K562 (cell line): ENCODE measurements around the gene VPREB3. TPM values are rescaled to one million over a fixed set of nuclear protein-coding genes. Genes with fewer than 3 reads are reported as not detected.

Experiments
- ATAC-seq: fragments of 200-7000 bp; cut with Tn5 transposase; 3 replicates; pipeline ENCODE4 v1.9.1; 2020; ENCODE audit warnings: moderate library complexity
- BruUV-seq: library from RNA; stranded (reverse); fragments of 400-500 nt; replicated peaks from 2 replicates; lab custom pipeline; 2021; lab: Mats Ljungman, UMichigan
- CTCF ChIA-PET: fragments of 300-600 bp; formaldehyde crosslinking; extraction: SDS; loops from one replicate; lab custom pipeline; 2021; ENCODE audit warnings: low intra/inter-chr PET ratio; lab: Yijun Ruan, JAX
- POLR2A ChIA-PET: fragments of 300-600, 350-650 bp; sonication (Branson Sonifier 250); formaldehyde crosslinking; extraction: SDS; loops from one replicate; lab custom pipeline; 2021; ENCODE audit warnings: antibody characterized with exemption, inconsistent platforms; lab: Yijun Ruan, JAX
- DNase-seq, 4 experiments: peaks; one replicate each; pipeline versions ENCODE4 v3.0.0 to v3.0.0-alpha.2; 2011 to 2018; ENCODE audit warnings: low spot score in 3 of 4, mixed read lengths in 3 of 4; ENCODE audit errors: extremely low read depth in 1 of 4
- FAIRE-seq: peaks from 2 replicates; lab custom pipeline; 2011; peaks lifted over from hg19 to GRCh38; lab: Jason Lieb, UNC
- H2AFZ ChIP-seq: 2 replicates; pipeline ENCODE4 v1.6.0; 2011; ENCODE audit warnings: low read depth, low read length, control low read depth, inconsistent platforms
- H3K27ac ChIP-seq: fragments of 200-600 bp; 3 replicates; pipeline ENCODE4 v1.8.0; 2011; ENCODE audit warnings: low read depth, mild to moderate bottlenecking, control low read depth, inconsistent platforms, low read length, moderate library complexity, mixed read lengths; ENCODE audit errors: extremely low read depth
- H3K27me3 ChIP-seq, 2 experiments: fragments of 300-600 bp in 1 of 2; 2 replicates in 1 of 2; 3 replicates in 1 of 2; pipeline versions ENCODE4 v1.6.0 to v1.8.0; 2011; ENCODE audit warnings: inconsistent platforms in 2 of 2, low read length in 2 of 2, mild to moderate bottlenecking in 1 of 2, mixed read lengths in 1 of 2, moderate library complexity in 1 of 2; ENCODE audit not compliant: control insufficient read depth in 2 of 2, insufficient read depth in 2 of 2
- H3K36me3 ChIP-seq: fragments of 300-600 bp; 3 replicates; pipeline ENCODE4 v1.8.0; 2011; ENCODE audit warnings: mild to moderate bottlenecking, low read length, inconsistent platforms; ENCODE audit not compliant: control insufficient read depth, insufficient read depth
- H3K4me1 ChIP-seq, 2 experiments: fragments of 200-600 bp in 1 of 2; replicated peaks in 1 of 2; 2 replicates in 1 of 2; 3 replicates in 1 of 2; pipeline versions ENCODE4 v1.5.1 to v1.8.0; 2011; ENCODE audit warnings: inconsistent platforms in 2 of 2, low read length in 2 of 2, mild to moderate bottlenecking in 1 of 2, mixed read lengths in 1 of 2, moderate library complexity in 1 of 2; ENCODE audit not compliant: control insufficient read depth in 2 of 2, insufficient read depth in 2 of 2
- H3K4me2 ChIP-seq: 2 replicates; pipeline ENCODE4 v1.6.1; 2011; ENCODE audit warnings: low read length, control low read depth, inconsistent platforms, mixed read lengths; ENCODE audit not compliant: insufficient read depth
- H3K4me3 ChIP-seq: fragments of 200-600 bp; sonication (generic), shearing (Covaris generic); 2 replicates; pipeline ENCODE4 v1.5.1; 2016; ENCODE audit warnings: control low read depth, inconsistent platforms
- H3K79me2 ChIP-seq: fragments of 200-600 bp; 3 replicates; pipeline ENCODE4 v1.8.0; 2011; ENCODE audit warnings: low read length, inconsistent platforms; ENCODE audit not compliant: control insufficient read depth, insufficient read depth
- H3K9ac ChIP-seq, 2 experiments: 2 replicates each; pipeline versions ENCODE4 v1.6.0 to v1.6.1; 2011; ENCODE audit warnings: low read depth in 2 of 2, low read length in 2 of 2, control low read depth in 1 of 2, inconsistent platforms in 1 of 2, mild to moderate bottlenecking in 1 of 2, mixed read lengths in 1 of 2; ENCODE audit not compliant: insufficient read depth in 1 of 2
- H3K9me1 ChIP-seq: one replicate; pipeline ENCODE4 v1.6.0; 2011; ENCODE audit warnings: inconsistent platforms, mild to moderate bottlenecking, low read length, moderate library complexity; ENCODE audit not compliant: control insufficient read depth, insufficient read depth
- H3K9me3 ChIP-seq: replicated peaks from 2 replicates; pipeline ENCODE4 v1.5.1; 2011; ENCODE audit warnings: low read depth, low read length, inconsistent platforms; ENCODE audit not compliant: control insufficient read depth, insufficient read depth
- H4K20me1 ChIP-seq: replicated peaks from 2 replicates; pipeline ENCODE4 v1.6.1; 2011; ENCODE audit warnings: low read length, inconsistent platforms, mixed read lengths; ENCODE audit not compliant: control insufficient read depth, insufficient read depth
- ARID3A ChIP-seq: IDR thresholded peaks from 2 replicates; pipeline ENCODE4 v1.6.1; 2012; ENCODE audit warnings: low read depth, low read length, improper control_type of control experiment, borderline replicate concordance
- CC2D1A ChIP-seq: fragments of 450-650 bp; IDR thresholded peaks from 2 replicates; pipeline ENCODE4 v1.6.1; 2017; ENCODE audit warnings: mild to moderate bottlenecking
- ELF1 ChIP-seq: fragments of 200-800 bp; sonication (Bioruptor generic); IDR thresholded peaks from 2 replicates; pipeline ENCODE4 v1.6.1; 2016; ENCODE audit warnings: missing genetic modification characterization, missing compliant biosample characterization
- EP300 ChIP-seq: IDR thresholded peaks from 2 replicates; pipeline ENCODE4 v1.6.1; 2012; ENCODE audit warnings: low read length, improper control_type of control experiment
- EP400 ChIP-seq: fragments of 450-650 bp; IDR thresholded peaks from 2 replicates; pipeline ENCODE4 v1.6.1; 2017; ENCODE audit warnings: antibody characterized with exemption, mild to moderate bottlenecking, moderate library complexity
- ESRRB ChIP-seq: fragments of 250-450 bp; sonication (Bioruptor Pico); IDR thresholded peaks from 2 replicates; pipeline ENCODE4 v1.5.0; 2020; ENCODE audit warnings: mild to moderate bottlenecking, moderate library complexity, borderline replicate concordance
- JUND ChIP-seq, 2 experiments: IDR thresholded peaks; 2 replicates in 1 of 2; 3 replicates in 1 of 2; pipeline ENCODE4 v1.6.1; 2011; ENCODE audit warnings: borderline replicate concordance in 2 of 2, low read depth in 2 of 2, low read length in 2 of 2, improper control_type of control experiment in 1 of 2, missing biosample characterization in 1 of 2, missing genetic modification characterization in 1 of 2, missing genetic modification reagents in 1 of 2
- MYBL2 ChIP-seq, 2 experiments: fragments of 450-650 bp in 1 of 2; sonication (generic) in 1 of 2; formaldehyde crosslinking in 1 of 2; IDR thresholded peaks; 2 replicates each; pipeline versions ENCODE4 v1.6.1 to v1.8.1; 2017 to 2022; ENCODE audit warnings: borderline replicate concordance in 1 of 2, inconsistent platforms in 1 of 2, low read depth in 1 of 2, mild to moderate bottlenecking in 1 of 2, missing genetic modification reagents in 1 of 2, moderate library complexity in 1 of 2
- NFRKB ChIP-seq: fragments of 450-650 bp; IDR thresholded peaks from 2 replicates; pipeline ENCODE4 v1.6.1; 2016; ENCODE audit warnings: low read depth
- POLR2AphosphoS5 ChIP-seq: IDR thresholded peaks from 2 replicates; pipeline ENCODE4 v1.6.1; 2011; ENCODE audit warnings: mild to moderate bottlenecking, low read depth, low read length, moderate library complexity; ENCODE audit not compliant: control insufficient read depth, insufficient read depth
- SRSF3 ChIP-seq: fragments of 200-400 bp; formaldehyde crosslinking; IDR thresholded peaks from 2 replicates; pipeline ENCODE4 v1.6.1; 2016; ENCODE audit warnings: mild to moderate bottlenecking, low read length, moderate library complexity; ENCODE audit not compliant: insufficient read depth
- TEAD2 ChIP-seq: fragments of 450-650 bp; IDR thresholded peaks from 2 replicates; pipeline ENCODE4 v1.6.1; 2016; ENCODE audit warnings: missing genetic modification characterization, control low read depth, missing compliant biosample characterization
- WGBS: fragments of 100-300 bp; shearing (Covaris generic); methylation state at CpG from one replicate; pipeline ENCODE4 v1.1.6; 2016; ENCODE audit warnings: low coverage, mixed read lengths; ENCODE audit not compliant: insufficient coverage; ENCODE audit errors: missing lambda C conversion rate; 5-methylcytosine and 5-hydroxymethylcytosine counted together
- in situ Hi-C: fragments of 300-500 bp; cut with MboI; formaldehyde crosslinking; loops from 4 replicates; pipeline ENCODE4 v1.15.0; 2018; ENCODE audit warnings: inconsistent platforms, mixed read lengths
- intact Hi-C: fragments of 100-400 bp; cut with micrococcal nuclease; formaldehyde crosslinking; loops from 2 replicates; pipeline ENCODE4 v1.14.2; 2022
- polyA plus RNA-seq, 8 experiments: library from polyadenylated mRNA; depleted of rRNA in 4 of 8; stranded (reverse) in 5 of 8; unstranded in 3 of 8; fragments of >200 nt; fragmentation: Nextera tagmentation in 2 of 8; fragmentation: Illumina TruSeq in 1 of 8; extraction: Ambion mirVana in 2 of 8; extraction: Trizol in 1 of 8; gene quantifications; 2 replicates each; pipeline versions ENCODE4 v1.2.1 to v1.2.3, GENCODE V29; 2011 to 2014; ENCODE audit warnings: inconsistent platforms in 1 of 8, missing spikeins in 1 of 8
- total RNA-seq, 7 experiments: library from RNA; depleted of rRNA in 6 of 7; stranded (reverse); fragments of >200 nt in 6 of 7; fragmentation: Illumina TruSeq in 2 of 7; extraction: Trizol in 2 of 7; gene quantifications; 2 replicates each; pipeline versions ENCODE4 v1.2.1 to v1.2.3, GENCODE V29; 2011 to 2021; ENCODE audit warnings: low replicate concordance in 1 of 7

The VPREB3 gene
- total and polyA plus RNA-seq, 9 of the 15 experiments (the other 6 are each of a cell fraction or from before 2014, with no cell fraction given), result 0.14 to 0.71 (median 0.20) TPM; not detected in 6

GRCh38 chr22:23743303-23743705 is 10.9 kb downstream of the VPREB3 start (continued):
- TF ChIP-seq SRSF3 (no peak), MYBL2 (IDR thresholded peaks at IDR 0.05; ENCODE audit: low read depth) (no peak), MYBL2 (CRISPR knock-in tag; IDR thresholded peaks at IDR 0.05; ENCODE audit: borderline replicate concordance) (no peak), EP400 (no peak), ELF1 (no peak), CC2D1A (no peak), EP300 (no peak), NFRKB (no peak), ESRRB (no peak), TEAD2 (tag) (no peak), POLR2AphosphoS5 (no peak)

GRCh38 chr22:23742505-23743264 is 11.5 kb downstream of the VPREB3 start:
- H3K4me1 ChIP-seq, result peaks cover 0 to 3% of the 10 kb centered on the region in 2 experiments; a peak in 1 of 5 replicates
- no TSS peak for BruUV-seq
- DNase-seq (peak in 1 of 4 experiments; percentile 19), ATAC-seq (peak; percentile 57), FAIRE-seq (no peak)
- H3K9me3 ChIP-seq, result no peaks in the 10 kb centered on the region
- ChIA-PET POLR2A (interaction anchor here (0.6 to 1.2 kb wide), 4 partner anchors 8 to 43 kb away, joined by 3 to 4 read pairs (median 4); partner anchors contain the start of gene ZNF70), CTCF (interaction anchor here (0.6 kb wide), 1 partner anchor 1163 kb away, joined by 3 read pairs; no protein-coding TSS in a partner anchor)
- no peaks in the 10 kb centered on the region for H3K9me1 ChIP-seq
- in situ Hi-C loops, result no loop called here
- H3K4me3 ChIP-seq, result no peak overlapping the region
- peaks cover 26% of the 10 kb centered on the region; the same call in 2 of the 3 replicates for H3K36me3 ChIP-seq
- H2AFZ ChIP-seq, result no peak overlapping the region
- 66% methylated on average over 3 of the region's 7 CpGs for WGBS
- 0 out of 2 replicates have a peak, but pooled peaks have one; percentile 3 for TF ChIP-seq JUND (IDR thresholded peaks at IDR 0.05; ENCODE audit: borderline replicate concordance, low read depth, low read length)
- no peak for TF ChIP-seq JUND (tag; IDR thresholded peaks at IDR 0.05; ENCODE audit: borderline replicate concordance, low read depth, low read length)
- no peak for TF ChIP-seq ARID3A
- no peaks in the 10 kb centered on the region for H3K27me3 ChIP-seq
- no peak overlapping the region; a peak in 1 of 4 replicates for H3K9ac ChIP-seq
- H3K27ac ChIP-seq, result no peak overlapping the region
- no peaks in the 10 kb centered on the region for H4K20me1 ChIP-seq
- H3K4me2 ChIP-seq, result no peak overlapping the region
- intact Hi-C loops, result no loop called here
- H3K79me2 ChIP-seq, result no peaks in the 10 kb centered on the region
